Measurements from ENCODE around the gene B3GNT5.

B3GNT5 gene, protein sequence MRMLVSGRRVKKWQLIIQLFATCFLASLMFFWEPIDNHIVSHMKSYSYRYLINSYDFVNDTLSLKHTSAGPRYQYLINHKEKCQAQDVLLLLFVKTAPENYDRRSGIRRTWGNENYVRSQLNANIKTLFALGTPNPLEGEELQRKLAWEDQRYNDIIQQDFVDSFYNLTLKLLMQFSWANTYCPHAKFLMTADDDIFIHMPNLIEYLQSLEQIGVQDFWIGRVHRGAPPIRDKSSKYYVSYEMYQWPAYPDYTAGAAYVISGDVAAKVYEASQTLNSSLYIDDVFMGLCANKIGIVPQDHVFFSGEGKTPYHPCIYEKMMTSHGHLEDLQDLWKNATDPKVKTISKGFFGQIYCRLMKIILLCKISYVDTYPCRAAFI

GRCh38 chr3:183252973-183253527 is at the start of gene B3GNT5:
Gene B3GNT5, plus strand, starts transcription at chr3:183253253. Its CDS starts 16,546 bp downstream, at chr3:183269799.
- peaks cover 13% of the 10 kb centered on the region for H3K36me3 Mint-ChIP-seq
- peak within 1 kb of the TSS; percentile 57 for H3K27ac Mint-ChIP-seq
- H3K4me3 Mint-ChIP-seq: peak within 1 kb of the TSS; percentile 85
- H3K4me1 Mint-ChIP-seq: peaks cover 21% of the 10 kb centered on the region
- peaks cover 19% of the 10 kb centered on the region for H3K27me3 Mint-ChIP-seq
- H3K9me3 Mint-ChIP-seq: no peaks in the 10 kb centered on the region

- Mint-ChIP-seq H3K27ac (peak overlapping the region; percentile 46), H3K27me3 (no peaks in the 10 kb centered on the region), H3K9me3 (peaks cover 19% of the 10 kb centered on the region), H3K36me3 (peaks cover 17% of the 10 kb centered on the region), H3K4me3 (no peak overlapping the region), H3K4me1 (peaks cover 45% of the 10 kb centered on the region)
These were observed 49.4 kb upstream of the B3GNT5 start for GRCh38 chr3:183203670-183204069.

- Mint-ChIP-seq H3K27ac (peak overlapping the region; percentile 94), H3K9me3 (peaks cover 12% of the 10 kb centered on the region), H3K4me1 (peaks cover 67% of the 10 kb centered on the region), H3K36me3 (peaks cover 10% of the 10 kb centered on the region), H3K27me3 (no peaks in the 10 kb centered on the region), H3K4me3 (peak overlapping the region; percentile 69)
These were observed 44.8 kb upstream of the B3GNT5 start for GRCh38 chr3:183208260-183208659.

DNA sequence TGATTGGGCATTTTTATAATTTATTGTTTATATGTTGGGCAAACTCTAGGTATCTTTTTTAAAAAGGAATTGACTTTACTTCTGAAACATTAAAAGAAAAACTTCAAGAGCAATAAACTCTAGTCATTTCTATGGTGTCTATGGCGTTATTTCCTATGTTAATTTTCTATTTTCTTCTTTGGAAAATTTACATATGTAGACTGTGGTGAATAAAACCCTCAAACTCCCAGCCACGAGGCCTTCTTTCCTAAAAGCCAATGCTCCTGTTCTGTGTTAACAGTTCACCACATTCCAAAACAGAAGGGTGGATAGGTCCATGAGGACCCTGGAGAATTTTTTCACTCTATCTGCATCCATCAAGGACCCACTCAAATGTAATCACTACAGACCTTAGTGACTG is 44.3 kb upstream of the B3GNT5 start:
- Mint-ChIP-seq H3K27me3 (no peaks in the 10 kb centered on the region), H3K27ac (peak overlapping the region; percentile 94), H3K36me3 (peaks cover 5% of the 10 kb centered on the region), H3K9me3 (peaks cover 6% of the 10 kb centered on the region), H3K4me1 (peaks cover 70% of the 10 kb centered on the region), H3K4me3 (peak overlapping the region; percentile 7)

- peak overlapping the region; percentile 1 for H3K4me3 Mint-ChIP-seq
- peaks cover 3% of the 10 kb centered on the region for H3K36me3 Mint-ChIP-seq
- peak overlapping the region; percentile 85 for H3K27ac Mint-ChIP-seq
- H3K9me3 Mint-ChIP-seq: no peaks in the 10 kb centered on the region
- H3K27me3 Mint-ChIP-seq: no peaks in the 10 kb centered on the region
- peaks cover 64% of the 10 kb centered on the region for H3K4me1 Mint-ChIP-seq
These were observed 42.7 kb upstream of the B3GNT5 start for GRCh38 chr3:183210341-183210740.

- H3K27me3 Mint-ChIP-seq: no peaks in the 10 kb centered on the region
- peak overlapping the region; percentile 1 for H3K4me3 Mint-ChIP-seq
- H3K9me3 Mint-ChIP-seq: no peaks in the 10 kb centered on the region
- peak overlapping the region; percentile 85 for H3K27ac Mint-ChIP-seq
- H3K36me3 Mint-ChIP-seq: peaks cover 3% of the 10 kb centered on the region
- H3K4me1 Mint-ChIP-seq: peaks cover 64% of the 10 kb centered on the region
These were observed 42.2 kb upstream of the B3GNT5 start for GRCh38 chr3:183210862-183211341.

GRCh38 chr3:183211352-183211751 is 41.7 kb upstream of the B3GNT5 start:
- H3K4me3 Mint-ChIP-seq: no peak overlapping the region
- H3K27ac Mint-ChIP-seq: peak overlapping the region; percentile 85
- peaks cover 3% of the 10 kb centered on the region for H3K36me3 Mint-ChIP-seq
- no peaks in the 10 kb centered on the region for H3K9me3 Mint-ChIP-seq
- no peaks in the 10 kb centered on the region for H3K27me3 Mint-ChIP-seq
- H3K4me1 Mint-ChIP-seq: peaks cover 61% of the 10 kb centered on the region

DNA sequence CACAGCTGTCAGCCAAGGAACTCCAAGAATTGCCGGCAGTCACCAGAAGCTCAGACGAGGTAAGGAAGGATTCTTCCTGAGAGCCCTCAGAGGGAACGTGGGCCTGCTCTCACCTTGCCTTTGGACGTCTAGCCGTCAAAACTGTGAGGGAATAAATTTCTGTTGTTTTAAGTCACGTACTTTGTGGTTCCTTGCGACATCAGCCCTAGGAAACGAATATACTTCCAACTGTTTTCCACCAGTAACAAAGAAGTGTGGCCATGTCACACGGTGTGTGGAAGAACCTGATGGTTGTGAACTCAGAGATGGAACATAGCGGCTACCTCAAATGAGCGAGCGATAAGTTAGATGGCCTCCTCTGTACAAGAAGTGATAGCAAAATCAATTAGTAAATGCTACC is 41.0 kb upstream of the B3GNT5 start:
- no peak overlapping the region for H3K27ac Mint-ChIP-seq
- H3K36me3 Mint-ChIP-seq: peaks cover 3% of the 10 kb centered on the region
- peaks cover 53% of the 10 kb centered on the region for H3K4me1 Mint-ChIP-seq
- no peak overlapping the region for H3K4me3 Mint-ChIP-seq
- no peaks in the 10 kb centered on the region for H3K9me3 Mint-ChIP-seq
- H3K27me3 Mint-ChIP-seq: no peaks in the 10 kb centered on the region

DNA sequence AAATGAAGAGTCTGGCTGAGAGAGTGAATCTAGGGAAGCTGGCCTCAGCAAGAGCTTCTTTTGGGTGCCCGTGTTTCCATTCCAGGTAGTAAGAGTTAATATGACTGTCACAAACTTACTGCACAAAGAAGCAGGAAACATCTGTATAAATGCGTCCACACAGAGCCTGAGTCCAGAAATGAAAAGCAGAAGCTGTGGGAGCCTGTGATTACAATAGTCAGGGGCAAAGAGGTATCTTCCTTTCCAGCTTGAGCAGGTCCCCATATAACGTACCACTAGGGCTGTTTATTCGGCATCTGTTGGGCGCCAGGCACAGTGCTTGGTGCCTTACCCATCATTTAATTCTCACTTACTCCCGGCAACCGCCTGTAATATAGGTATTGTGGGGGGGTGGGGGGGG is 40.5 kb upstream of the B3GNT5 start:
- Mint-ChIP-seq H3K27me3 (no peaks in the 10 kb centered on the region), H3K4me3 (no peak overlapping the region), H3K4me1 (peaks cover 48% of the 10 kb centered on the region), H3K36me3 (peaks cover 3% of the 10 kb centered on the region), H3K27ac (no peak overlapping the region), H3K9me3 (no peaks in the 10 kb centered on the region)

DNA sequence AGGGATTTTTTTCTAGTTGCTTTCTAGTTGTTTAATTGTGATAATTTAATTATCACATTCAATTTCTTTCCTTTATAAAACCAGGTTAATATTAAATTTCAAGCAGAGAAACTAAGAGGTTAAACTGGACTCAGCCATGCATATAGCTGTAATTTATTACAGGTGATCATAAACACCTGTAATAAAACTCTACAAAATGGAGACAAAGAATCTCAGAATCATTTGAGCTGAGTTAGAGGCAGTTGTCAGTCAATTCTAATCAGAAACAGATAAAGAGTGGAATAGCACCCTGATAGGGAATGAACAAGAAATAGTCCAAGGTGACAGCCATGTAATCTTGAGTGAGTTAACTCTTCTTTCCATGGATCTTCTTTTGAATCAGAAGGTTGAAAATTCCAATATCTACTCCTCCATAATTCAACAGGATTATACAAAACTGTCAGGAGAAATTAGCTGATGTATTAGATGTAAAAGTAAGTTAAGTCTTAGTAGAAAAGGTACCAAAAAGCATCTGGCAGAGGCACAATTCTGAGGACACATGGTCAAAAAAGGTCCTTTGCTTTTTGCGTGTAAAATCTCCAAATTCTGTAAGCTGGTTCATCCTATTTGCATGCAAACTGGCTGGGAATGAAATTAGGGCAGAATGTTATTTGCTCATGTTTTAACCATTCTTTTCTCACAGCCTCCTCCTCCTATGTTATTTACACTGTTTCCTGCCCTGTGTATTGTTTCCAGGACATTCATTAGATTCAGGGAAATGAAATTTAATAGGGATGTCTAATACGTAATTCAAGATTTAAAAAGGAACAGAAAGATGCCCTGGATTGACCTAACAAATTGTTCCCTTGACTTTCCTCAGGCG is 39.4 kb upstream of the B3GNT5 start:
- no peaks in the 10 kb centered on the region for H3K36me3 Mint-ChIP-seq
- no peaks in the 10 kb centered on the region for H3K9me3 Mint-ChIP-seq
- H3K4me1 Mint-ChIP-seq: peaks cover 38% of the 10 kb centered on the region
- H3K27me3 Mint-ChIP-seq: no peaks in the 10 kb centered on the region
- H3K27ac Mint-ChIP-seq: no peak overlapping the region
- H3K4me3 Mint-ChIP-seq: no peak overlapping the region

GRCh38 chr3:183214277-183214612 is 38.8 kb upstream of the B3GNT5 start:
- Mint-ChIP-seq H3K9me3 (no peaks in the 10 kb centered on the region), H3K36me3 (no peaks in the 10 kb centered on the region), H3K4me3 (no peak overlapping the region), H3K27ac (no peak overlapping the region), H3K27me3 (no peaks in the 10 kb centered on the region), H3K4me1 (peaks cover 34% of the 10 kb centered on the region)

DNA sequence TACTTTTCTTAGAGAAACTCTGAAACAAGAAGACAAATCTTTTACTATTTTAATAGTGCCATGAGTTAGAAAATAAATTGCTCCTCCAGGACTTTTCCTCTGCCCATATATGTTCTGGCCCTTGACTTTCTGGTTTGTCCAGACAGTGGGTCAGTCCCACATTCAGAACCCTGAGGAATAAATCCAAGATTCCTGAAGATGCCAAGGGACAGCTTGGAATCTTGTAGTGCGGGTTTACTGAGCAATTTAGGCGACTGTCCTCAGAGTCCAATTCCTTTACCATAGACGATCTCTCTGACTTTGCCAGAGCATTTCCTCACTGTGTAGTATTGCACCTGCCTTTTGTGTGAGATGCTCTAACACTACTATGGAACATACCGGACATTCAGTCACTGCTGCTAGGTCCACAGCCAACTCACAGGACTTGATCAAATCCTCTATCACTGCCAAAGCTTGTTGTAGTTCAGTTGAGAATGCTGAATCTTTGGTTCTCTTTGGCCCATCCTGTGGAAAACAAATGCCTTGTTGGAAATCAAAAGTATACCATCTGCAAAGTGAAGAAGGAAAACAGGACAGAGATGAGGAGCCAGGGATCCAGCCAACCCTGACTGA is 37.4 kb upstream of the B3GNT5 start:
- Mint-ChIP-seq H3K4me3 (no peak overlapping the region), H3K9me3 (no peaks in the 10 kb centered on the region), H3K4me1 (peaks cover 23% of the 10 kb centered on the region), H3K36me3 (no peaks in the 10 kb centered on the region), H3K27me3 (no peaks in the 10 kb centered on the region), H3K27ac (no peak overlapping the region)

- Mint-ChIP-seq H3K27me3 (no peaks in the 10 kb centered on the region), H3K27ac (no peak overlapping the region), H3K9me3 (no peaks in the 10 kb centered on the region), H3K36me3 (no peaks in the 10 kb centered on the region), H3K4me3 (no peak overlapping the region), H3K4me1 (peaks cover 7% of the 10 kb centered on the region)
These were observed 35.3 kb upstream of the B3GNT5 start for GRCh38 chr3:183217548-183218332.

- Mint-ChIP-seq H3K9me3 (no peaks in the 10 kb centered on the region), H3K27me3 (no peaks in the 10 kb centered on the region), H3K27ac (no peak overlapping the region), H3K4me3 (no peak overlapping the region), H3K4me1 (peaks cover 3% of the 10 kb centered on the region), H3K36me3 (no peaks in the 10 kb centered on the region)
These were observed 34.2 kb upstream of the B3GNT5 start for GRCh38 chr3:183218826-183219225.

DNA sequence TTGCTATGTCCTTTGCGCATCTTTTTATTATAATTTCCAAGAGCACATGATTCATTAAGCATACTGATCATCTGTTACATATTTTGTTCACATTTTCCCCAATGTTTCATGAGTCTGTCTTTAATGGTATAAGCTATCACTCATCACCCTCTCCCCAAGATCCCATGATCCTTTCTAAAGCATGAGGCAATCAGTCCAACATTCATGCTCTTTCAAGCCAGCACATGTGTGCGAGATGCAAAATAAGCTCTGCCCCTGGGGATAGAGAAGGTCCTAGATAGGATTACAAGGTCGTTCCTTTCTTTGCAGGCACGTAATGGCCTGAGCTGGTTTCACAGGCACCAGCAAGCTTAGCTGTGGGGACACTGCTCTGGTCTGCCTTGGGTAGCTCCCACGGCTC is 32.2 kb upstream of the B3GNT5 start:
- H3K36me3 Mint-ChIP-seq: no peaks in the 10 kb centered on the region
- no peaks in the 10 kb centered on the region for H3K27me3 Mint-ChIP-seq
- H3K9me3 Mint-ChIP-seq: no peaks in the 10 kb centered on the region
- no peak overlapping the region for H3K27ac Mint-ChIP-seq
- H3K4me3 Mint-ChIP-seq: no peak overlapping the region
- H3K4me1 Mint-ChIP-seq: peaks cover 17% of the 10 kb centered on the region

Data from activated naive CD4-positive, alpha-beta T cell treated with anti-CD3 and anti-CD28 coated beads, Interleukin-2, amount 50 U/mL, for 24 hours (primary cell).